ENCODE data around the gene NFIX. TPM values are rescaled to one million over a fixed set of nuclear protein-coding genes. Genes with fewer than 3 reads are reported as not detected.
A peak's percentile ranks its signal among the peaks of the same experiment; 100 is the strongest.
"Not testable (repeated sequence)": the region's sequence is repeated elsewhere in the genome, so short reads cannot be mapped to it uniquely, and the experiment has no call there.

NFIX gene
- total RNA-seq, 8 experiments from 2014 or later: under 0.01 to 72.3 (median 6.4) TPM

DNA sequence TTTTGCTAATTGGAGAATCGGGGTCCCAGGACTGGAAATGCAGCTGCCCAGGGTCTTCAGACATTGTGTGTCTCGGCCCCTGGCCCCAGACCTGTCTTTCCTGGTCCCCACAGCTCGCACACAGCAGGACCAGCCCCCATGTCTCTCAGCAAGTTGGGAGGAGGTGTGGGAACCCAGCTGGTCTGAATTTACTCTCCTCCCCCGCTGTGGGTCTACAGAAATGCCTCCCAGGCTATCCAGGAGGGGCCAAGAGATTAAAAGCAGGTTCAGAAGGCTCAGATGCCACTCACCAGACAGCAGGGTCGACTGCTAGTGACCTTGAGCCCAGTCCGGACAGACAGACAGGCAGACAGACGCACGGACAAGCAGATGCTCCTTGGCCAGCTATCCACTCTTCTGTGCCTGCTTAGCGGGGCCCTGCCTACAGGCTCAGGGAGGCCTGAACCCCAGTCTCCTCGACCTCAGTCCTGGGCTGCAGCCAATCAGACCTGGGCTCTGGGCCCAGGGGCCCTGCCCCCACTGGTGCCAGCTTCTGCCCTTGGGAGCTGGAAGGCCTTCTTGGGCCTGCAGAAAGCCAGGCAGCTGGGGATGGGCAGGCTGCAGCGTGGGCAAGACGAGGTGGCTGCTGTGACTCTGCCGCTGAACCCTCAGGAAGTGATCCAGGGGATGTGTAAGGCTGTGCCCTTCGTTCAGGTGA, 25.8 kb upstream of the NFIX start, which contains the start of gene DAND5:
Gene DAND5, plus strand, starts transcription at position 285 of the 697 bp plus-strand sequence. Its CDS starts 85 bp downstream, at position 370.
- no peak for ATAC-seq (replicated peaks in 6 of 8)
- in situ Hi-C loops (cut with MboI; ENCODE audit: low pct_unique_long_range_greater_than_20kb in 2 of 9, low sequenced_read_pairs in 9 of 9, unreplicated experiment in 9 of 9): no loop called here
- WGBS, 10 experiments: 0 to 67% (median 53%) methylated on average over 1 to 8 of the region's 14 CpGs; no CpG with 5 or more reads in 2 of the 10 experiments
- H3K4me3 ChIP-seq: no peak within 1 kb of the TSS
- H3K4me1 ChIP-seq (replicated peaks in 1 of 2): peaks cover 0 to 4% of the 10 kb centered on the region in 2 donors
- H3K27ac ChIP-seq: no peak within 1 kb of the TSS

DNA sequence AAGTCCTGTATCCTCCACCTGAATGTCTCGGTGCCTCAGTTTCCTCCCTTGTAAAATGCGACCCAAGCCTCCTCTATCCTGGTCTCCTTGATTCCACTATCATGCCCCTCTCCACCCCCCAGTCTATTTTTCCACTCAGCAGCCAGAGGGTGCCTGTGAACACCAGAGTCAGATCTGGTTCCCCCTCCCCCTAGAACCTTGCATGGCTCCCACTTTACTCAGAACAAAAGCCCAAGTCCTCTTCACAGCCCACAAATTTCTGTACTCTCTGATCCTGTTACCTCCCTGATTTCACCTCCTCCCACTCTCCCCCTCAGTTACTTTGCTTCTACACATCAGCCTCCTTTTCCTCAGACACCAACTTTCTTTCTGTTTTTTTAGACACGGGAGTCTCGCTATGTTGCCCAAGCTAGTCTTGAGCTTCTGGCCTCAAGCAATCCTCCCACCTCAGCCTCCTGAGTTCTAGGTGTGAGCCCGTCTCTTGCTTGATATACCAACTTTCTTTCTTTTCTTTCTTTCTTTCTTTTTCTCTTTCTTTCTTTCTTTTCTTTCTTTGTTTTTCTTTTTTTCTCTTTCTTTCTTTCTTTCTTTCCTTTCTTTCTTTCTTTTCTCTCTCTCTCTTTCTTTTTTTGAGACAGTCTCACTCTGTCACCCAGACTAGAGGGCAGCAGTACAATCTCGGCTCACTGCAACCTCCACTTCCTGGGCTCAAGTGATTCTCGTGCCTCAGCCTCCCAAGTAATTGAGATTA, 25.0 kb upstream of the NFIX start:
- in situ Hi-C loops (cut with MboI; ENCODE audit: low pct_unique_long_range_greater_than_20kb in 2 of 9, low sequenced_read_pairs in 9 of 9, unreplicated experiment in 9 of 9): loop anchor here in 3 of 9 experiments (10.0 kb wide), 2 partner anchors 125 to 285 kb away; no protein-coding TSS in a partner anchor
- Histone ChIP-seq H3K27ac (no peak overlapping the region), H3K4me1 (replicated peaks in 1 of 2) (peaks cover 0 to 4% of the 10 kb centered on the region in 2 donors), H3K4me3 (no peak overlapping the region)
- ATAC-seq (replicated peaks in 6 of 8): no peak
- WGBS, 10 experiments: 67 to 100% (median 85%) methylated on average over 1 to 7 of the region's 7 CpGs

DNA sequence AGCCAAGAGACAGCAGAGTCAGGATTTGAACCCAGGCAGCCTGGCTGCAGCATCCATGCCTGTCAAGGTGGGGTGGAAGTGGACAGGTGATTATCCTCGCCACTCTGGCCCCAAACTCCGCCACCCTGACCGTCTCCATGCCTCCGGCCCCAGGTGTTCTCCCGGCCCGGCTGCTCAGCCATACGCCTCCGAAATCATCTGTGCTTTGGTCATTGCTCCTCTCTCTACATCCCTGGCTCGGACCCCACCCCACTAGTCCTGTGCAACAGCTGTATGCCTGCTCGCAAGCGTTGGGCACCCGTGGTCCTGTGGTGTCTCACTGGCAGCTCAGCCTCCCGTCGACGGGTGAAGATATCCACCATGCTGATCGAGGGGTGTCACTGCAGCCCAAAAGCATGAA, 22.0 kb upstream of the NFIX start:
- Histone ChIP-seq H3K27ac (no peak overlapping the region), H3K4me1 (replicated peaks in 1 of 2) (no peaks in the 10 kb centered on the region), H3K4me3 (no peak overlapping the region)
- WGBS, 10 experiments: 30 to 97% (median 83%) methylated on average over 2 to 12 of the region's 16 CpGs; no CpG with 5 or more reads in 2 of the 10 experiments
- in situ Hi-C loops (cut with MboI; ENCODE audit: low pct_unique_long_range_greater_than_20kb in 2 of 9, low sequenced_read_pairs in 9 of 9, unreplicated experiment in 9 of 9): loop anchor here in 3 of 9 experiments (10.0 kb wide), 2 partner anchors 122 to 282 kb away; no protein-coding TSS in a partner anchor
- ATAC-seq (replicated peaks in 6 of 8): no peak

DNA sequence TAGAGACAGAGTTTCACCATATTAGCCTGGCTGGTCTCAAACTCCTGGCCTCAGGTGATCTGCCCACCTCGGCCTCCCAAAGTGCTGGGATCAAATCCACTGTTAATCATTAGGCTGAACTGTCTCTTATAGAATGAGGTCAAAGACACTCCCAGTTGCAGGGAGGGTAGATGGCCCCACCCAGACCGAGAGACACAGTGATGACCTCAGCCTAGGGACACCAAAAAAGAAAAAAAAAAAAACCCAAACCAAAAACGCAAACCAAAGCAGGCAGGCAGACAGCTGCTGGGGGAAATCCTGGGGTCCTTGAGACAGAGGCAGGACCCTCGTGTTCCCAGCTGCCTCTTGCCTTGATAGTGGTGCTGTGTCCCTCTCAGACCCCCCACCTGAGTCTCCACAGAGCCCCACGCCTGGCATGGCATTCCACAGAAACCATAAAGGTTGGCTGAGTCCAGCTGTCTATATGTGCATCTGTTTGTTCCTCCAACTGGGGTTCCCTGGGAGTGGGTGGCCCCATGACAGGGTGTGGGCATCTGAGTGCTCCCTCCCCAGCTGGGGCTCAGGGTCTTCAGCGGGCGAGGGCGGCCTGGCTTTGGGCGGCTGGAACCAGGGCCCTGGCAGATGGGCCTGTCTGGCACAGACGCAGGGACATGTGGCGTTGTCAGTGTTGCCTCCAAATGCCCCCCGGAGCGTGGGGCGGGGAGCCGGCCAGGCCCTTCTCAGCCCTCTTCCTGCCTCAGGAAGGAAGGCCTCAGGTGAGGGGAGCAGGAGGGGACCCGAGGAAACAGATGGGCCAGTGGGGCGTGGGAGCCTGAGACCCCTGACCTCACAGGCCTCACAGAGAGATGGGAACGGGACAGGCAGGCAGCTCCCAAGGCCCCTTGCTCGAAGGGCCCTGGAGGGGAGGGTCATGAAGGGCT, 20.7 kb upstream of the NFIX start:
- H3K27ac ChIP-seq: no peak overlapping the region
- no peak overlapping the region for H3K4me3 ChIP-seq
- in situ Hi-C loops (cut with MboI; ENCODE audit: low pct_unique_long_range_greater_than_20kb in 2 of 9, low sequenced_read_pairs in 9 of 9, unreplicated experiment in 9 of 9): loop anchor here in 5 of 9 experiments (10.0 to 25.0 kb wide), 5 partner anchors 113 to 613 kb away; no protein-coding TSS in a partner anchor
- ATAC-seq (replicated peaks in 6 of 8): peak in 6 of 8 experiments; percentile 7 to 85 (median 14)
- no peaks in the 10 kb centered on the region for H3K4me1 ChIP-seq (replicated peaks in 1 of 2)
- 0 to 43% (median 33%) methylated on average over 1 to 4 of the region's 19 CpGs; no CpG with 5 or more reads in 3 of the 10 experiments for WGBS, 10 experiments

DNA sequence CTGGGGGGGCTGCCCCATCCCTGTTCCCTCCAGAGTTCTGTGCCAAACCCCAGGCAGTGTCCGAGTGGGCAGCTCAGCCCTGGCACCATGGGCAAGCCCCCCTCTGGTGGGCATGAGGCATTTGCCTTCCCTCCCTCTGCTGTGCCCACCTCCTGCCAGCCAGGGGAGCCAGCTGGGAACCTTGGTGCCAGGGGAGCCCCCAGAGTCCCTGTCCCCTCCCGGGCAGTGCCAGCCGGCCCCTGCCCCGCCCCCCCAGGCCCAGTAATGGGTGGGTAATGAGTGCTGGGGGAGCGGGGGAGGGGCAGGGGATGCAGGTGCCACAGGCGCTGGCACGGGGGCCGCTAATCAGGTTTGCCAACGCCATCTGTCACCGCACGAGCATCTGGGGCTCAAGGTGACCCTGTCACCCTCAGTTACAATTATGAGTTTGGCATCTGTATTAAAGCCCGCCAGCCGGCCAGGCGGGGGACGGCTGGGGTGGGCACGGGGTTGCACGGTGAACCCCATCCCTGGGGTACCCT, 20.0 kb upstream of the NFIX start:
- WGBS, 10 experiments: no CpG with 5 or more reads among the region's 17 CpGs
- in situ Hi-C loops (cut with MboI; ENCODE audit: low pct_unique_long_range_greater_than_20kb in 2 of 9, low sequenced_read_pairs in 9 of 9, unreplicated experiment in 9 of 9): loop anchor here in 5 of 9 experiments (10.0 to 25.0 kb wide), 5 partner anchors 112 to 612 kb away; no protein-coding TSS in a partner anchor
- Histone ChIP-seq H3K27ac (no peak overlapping the region), H3K4me1 (replicated peaks in 1 of 2) (no peaks in the 10 kb centered on the region), H3K4me3 (no peak overlapping the region)
- peak in 3 of 8 experiments; percentile 6 to 20 (median 8) for ATAC-seq (replicated peaks in 6 of 8)

DNA sequence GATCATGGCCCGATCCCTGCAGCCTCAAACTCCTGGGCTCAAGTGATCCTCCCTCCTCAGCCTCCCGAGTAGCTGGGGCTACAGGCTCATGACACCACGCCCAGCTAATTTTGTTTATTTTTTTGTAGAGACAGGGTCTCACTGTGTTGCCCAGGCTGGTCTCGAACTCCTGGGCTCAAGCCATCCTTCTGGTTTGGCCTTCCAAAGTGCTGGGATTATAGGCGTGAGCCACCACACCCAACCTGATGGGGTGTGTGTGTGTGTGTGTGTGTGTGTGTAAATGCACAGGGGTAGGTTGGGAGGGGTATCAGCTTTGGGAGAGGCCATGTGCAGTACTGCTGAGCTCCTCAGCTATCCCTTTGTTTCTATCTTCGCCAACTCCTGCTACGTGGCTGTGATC, 19.2 kb upstream of the NFIX start:
- in situ Hi-C loops (cut with MboI; ENCODE audit: low pct_unique_long_range_greater_than_20kb in 2 of 9, low sequenced_read_pairs in 9 of 9, unreplicated experiment in 9 of 9): loop anchor here in 5 of 9 experiments (10.0 to 25.0 kb wide), 5 partner anchors 111 to 611 kb away; no protein-coding TSS in a partner anchor
- not testable (repeated sequence) for H3K4me1 ChIP-seq (replicated peaks in 1 of 2); ATAC-seq (replicated peaks in 6 of 8); H3K4me3 ChIP-seq; H3K27ac ChIP-seq
- 50 to 100% (median 65%) methylated on average over 1 to 4 of the region's 7 CpGs; no CpG with 5 or more reads in 2 of the 10 experiments for WGBS, 10 experiments

DNA sequence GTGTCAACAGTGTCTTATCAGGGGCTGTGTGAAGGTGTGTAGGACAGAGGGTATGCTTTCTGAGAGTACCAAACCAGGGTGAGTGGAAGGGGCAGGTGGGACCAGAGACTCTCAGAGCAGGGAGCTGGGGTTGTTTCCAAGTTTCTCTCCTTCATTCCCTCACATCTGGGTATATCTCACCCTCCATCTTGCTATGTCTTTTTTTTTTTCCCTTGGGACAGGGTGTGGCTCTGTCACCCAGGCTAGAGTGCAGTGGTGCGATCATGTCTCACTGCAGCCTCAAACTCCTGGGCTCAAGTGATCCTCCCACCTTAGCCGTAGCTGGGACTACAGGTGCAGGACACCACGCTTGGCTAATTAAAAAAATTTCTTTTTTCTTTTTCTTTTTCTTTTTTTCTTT, 15.3 kb upstream of the NFIX start:
- ATAC-seq (replicated peaks in 6 of 8): no peak
- in situ Hi-C loops (cut with MboI; ENCODE audit: low pct_unique_long_range_greater_than_20kb in 2 of 9, low sequenced_read_pairs in 9 of 9, unreplicated experiment in 9 of 9): loop anchor here (10.0 to 25.0 kb wide), 5 partner anchors 107 to 607 kb away; no protein-coding TSS in a partner anchor
- H3K27ac ChIP-seq: no peak overlapping the region
- H3K4me3 ChIP-seq: no peak overlapping the region
- peaks cover 5 to 10% of the 10 kb centered on the region in 2 donors for H3K4me1 ChIP-seq (replicated peaks in 1 of 2)
- 29 to 100% (median 79%) methylated on average over 1 to 3 of the region's 3 CpGs; no CpG with 5 or more reads in 2 of the 10 experiments for WGBS, 10 experiments

DNA sequence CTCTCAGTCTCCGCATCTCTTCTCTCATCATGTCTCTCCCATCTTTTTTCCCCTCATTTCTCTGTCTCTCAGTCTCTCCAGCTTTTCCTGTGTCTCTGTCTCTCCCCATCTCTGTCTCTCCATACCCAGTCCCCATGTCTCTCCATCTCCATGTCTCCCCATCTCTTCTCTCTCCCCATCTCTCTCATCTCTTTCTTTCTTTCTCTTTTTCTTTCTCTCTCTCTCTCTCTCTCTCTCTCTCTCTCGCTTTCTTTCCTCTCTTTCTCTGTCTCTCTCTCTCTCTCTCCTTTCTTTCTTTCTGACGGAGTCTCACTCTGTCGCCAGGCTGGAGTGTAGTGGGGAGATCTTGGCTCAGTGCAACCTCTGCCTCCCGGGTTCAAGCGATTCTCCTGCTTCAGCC, 12.6 kb upstream of the NFIX start:
- Histone ChIP-seq H3K4me3 (no peak overlapping the region), H3K4me1 (replicated peaks in 1 of 2) (peaks cover 7 to 19% of the 10 kb centered on the region in 2 donors), H3K27ac (no peak overlapping the region)
- no peak for ATAC-seq (replicated peaks in 6 of 8)
- in situ Hi-C loops (cut with MboI; ENCODE audit: low pct_unique_long_range_greater_than_20kb in 2 of 9, low sequenced_read_pairs in 9 of 9, unreplicated experiment in 9 of 9): loop anchor here (10.0 to 25.0 kb wide), 4 partner anchors 105 to 605 kb away; no protein-coding TSS in a partner anchor
- WGBS, 10 experiments: 73 to 100% (median 90%) methylated on average over 2 to 6 of the region's 6 CpGs; no CpG with 5 or more reads in 2 of the 10 experiments

DNA sequence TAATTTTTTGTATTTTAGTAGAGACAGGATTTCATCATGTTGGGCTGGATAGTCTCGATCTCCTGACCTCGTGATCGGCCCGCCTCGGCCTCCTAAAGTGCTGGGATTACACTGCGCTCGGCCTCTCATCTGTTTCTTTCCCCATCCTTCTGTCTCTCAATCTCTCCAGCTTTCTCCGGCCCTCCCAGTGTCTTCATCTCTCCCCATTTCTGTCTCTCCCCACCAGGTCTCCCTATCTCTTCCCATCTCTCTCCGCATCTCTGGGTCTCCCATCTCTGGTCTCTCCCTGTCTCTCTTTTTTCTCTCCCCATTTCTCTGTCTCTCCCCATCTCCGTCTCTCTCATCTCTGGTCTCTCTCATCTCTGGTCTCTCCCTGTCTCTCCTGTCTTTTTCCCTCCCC, 12.2 kb upstream of the NFIX start:
- no peak for ATAC-seq (replicated peaks in 6 of 8)
- peaks cover 7 to 19% of the 10 kb centered on the region in 2 donors for H3K4me1 ChIP-seq (replicated peaks in 1 of 2)
- WGBS, 10 experiments: 13 to 60% (median 38%) methylated on average over 1 to 10 of the region's 10 CpGs; no CpG with 5 or more reads in 1 of the 10 experiments
- in situ Hi-C loops (cut with MboI; ENCODE audit: low pct_unique_long_range_greater_than_20kb in 2 of 9, low sequenced_read_pairs in 9 of 9, unreplicated experiment in 9 of 9): loop anchor here (10.0 to 25.0 kb wide), 4 partner anchors 104 to 604 kb away; no protein-coding TSS in a partner anchor
- peak overlapping the region; percentile 13 to 25 (median 19) for H3K4me3 ChIP-seq
- no peak overlapping the region for H3K27ac ChIP-seq

DNA sequence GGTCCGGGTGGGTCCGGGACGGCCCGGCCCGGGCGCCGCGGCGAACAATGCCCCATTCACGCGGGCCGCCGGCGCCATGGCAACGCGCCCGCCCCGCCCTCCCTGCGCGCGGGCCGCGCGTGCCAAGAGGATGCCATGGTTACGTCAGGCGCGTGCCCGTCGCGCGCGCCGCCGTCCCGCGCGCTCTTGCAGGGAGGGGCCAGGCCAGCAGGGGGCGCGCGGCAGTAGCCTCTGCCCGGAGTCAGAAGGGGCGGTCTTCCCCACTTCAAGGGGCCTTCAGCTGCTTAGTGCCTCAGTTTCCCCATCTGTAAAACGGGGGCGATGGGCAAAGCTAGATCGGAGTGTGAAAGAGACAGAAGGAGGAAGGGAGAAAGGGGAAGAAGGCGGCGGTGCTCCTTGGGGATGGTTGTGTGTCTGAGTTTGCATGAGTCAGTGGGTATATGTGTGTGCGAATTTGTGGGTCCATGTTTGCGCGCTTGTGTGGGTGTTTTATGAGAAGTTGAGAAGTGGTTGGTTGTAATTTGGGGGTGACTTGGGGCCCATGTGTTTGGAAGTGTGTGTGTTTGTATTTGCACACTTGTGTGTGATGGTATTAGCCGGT, 11.6 kb upstream of the NFIX start:
- 0 to 100% (median 33%) methylated on average over 1 to 8 of the region's 51 CpGs; no CpG with 5 or more reads in 2 of the 10 experiments for WGBS, 10 experiments
- Histone ChIP-seq H3K27ac (no peak overlapping the region), H3K4me3 (peak overlapping the region; percentile 13 to 25 (median 19)), H3K4me1 (replicated peaks in 1 of 2) (peaks cover 7 to 19% of the 10 kb centered on the region in 2 donors)
- peak; percentile 41 to 89 (median 52) for ATAC-seq (replicated peaks in 6 of 8)
- in situ Hi-C loops (cut with MboI; ENCODE audit: low pct_unique_long_range_greater_than_20kb in 2 of 9, low sequenced_read_pairs in 9 of 9, unreplicated experiment in 9 of 9): loop anchor here (10.0 to 25.0 kb wide), 4 partner anchors 104 to 604 kb away; no protein-coding TSS in a partner anchor

DNA sequence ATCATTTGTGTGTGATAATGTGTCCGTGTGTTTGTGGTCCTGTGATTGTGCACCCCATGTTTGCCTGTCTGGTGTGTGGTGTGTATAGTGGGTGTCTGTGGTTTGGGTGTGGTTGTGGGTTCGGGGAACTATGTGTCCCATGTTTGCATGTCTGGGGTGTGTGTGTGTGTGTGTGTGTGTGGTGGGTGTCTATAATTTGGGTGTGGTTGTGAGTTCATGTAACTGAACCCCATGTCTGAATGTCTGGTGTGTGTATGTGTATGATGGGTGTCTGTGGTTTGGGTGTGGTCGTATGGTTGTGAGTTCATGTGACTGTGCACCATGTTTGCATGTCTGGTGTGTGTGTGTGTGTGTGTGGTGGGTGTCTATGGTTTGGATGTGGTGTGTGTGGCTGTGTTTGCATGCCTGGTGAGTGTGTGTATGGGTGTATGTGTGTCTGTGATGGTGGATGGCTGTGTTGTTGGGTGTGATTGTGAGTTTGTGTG, 11.1 kb upstream of the NFIX start:
- no peak overlapping the region for H3K27ac ChIP-seq
- ATAC-seq (replicated peaks in 6 of 8): peak in 1 of 8 experiments; percentile 12
- 50 to 78% (median 63%) methylated on average over 1 to 3 of the region's 3 CpGs; no CpG with 5 or more reads in 4 of the 10 experiments for WGBS, 10 experiments

More for the DNA sequence above, 11.1 kb upstream of the NFIX start:
- H3K4me1 ChIP-seq (replicated peaks in 1 of 2): peaks cover 7 to 19% of the 10 kb centered on the region in 2 donors
- in situ Hi-C loops (cut with MboI; ENCODE audit: low pct_unique_long_range_greater_than_20kb in 2 of 9, low sequenced_read_pairs in 9 of 9, unreplicated experiment in 9 of 9): loop anchor here (10.0 to 25.0 kb wide), 4 partner anchors 103 to 603 kb away; no protein-coding TSS in a partner anchor
- H3K4me3 ChIP-seq: no peak overlapping the region

All from motor neuron (in vitro differentiated cells).